ENCODE results near the gene MTFR1L.

- TF ChIP-seq CTCF (conservative IDR thresholded peaks at IDR 0.05 in 1 of 2, IDR thresholded peaks at IDR 0.05 in 1 of 2; ENCODE audit: extremely low read depth in 1 of 2, insufficient read depth in 1 of 2, low read depth in 1 of 2, low read length in 2 of 2) = no peak
- no peak for TF ChIP-seq EZH2 (IDR thresholded peaks at IDR 0.05; ENCODE audit: borderline replicate concordance, low read length)
These were observed 725 bp downstream of the MTFR1L start for GRCh38 chr1:25820247-25821111.

Measured in mammary epithelial cell (primary cell).